ENCODE data around the gene EIF3K.

EIF3K gene

DNA sequence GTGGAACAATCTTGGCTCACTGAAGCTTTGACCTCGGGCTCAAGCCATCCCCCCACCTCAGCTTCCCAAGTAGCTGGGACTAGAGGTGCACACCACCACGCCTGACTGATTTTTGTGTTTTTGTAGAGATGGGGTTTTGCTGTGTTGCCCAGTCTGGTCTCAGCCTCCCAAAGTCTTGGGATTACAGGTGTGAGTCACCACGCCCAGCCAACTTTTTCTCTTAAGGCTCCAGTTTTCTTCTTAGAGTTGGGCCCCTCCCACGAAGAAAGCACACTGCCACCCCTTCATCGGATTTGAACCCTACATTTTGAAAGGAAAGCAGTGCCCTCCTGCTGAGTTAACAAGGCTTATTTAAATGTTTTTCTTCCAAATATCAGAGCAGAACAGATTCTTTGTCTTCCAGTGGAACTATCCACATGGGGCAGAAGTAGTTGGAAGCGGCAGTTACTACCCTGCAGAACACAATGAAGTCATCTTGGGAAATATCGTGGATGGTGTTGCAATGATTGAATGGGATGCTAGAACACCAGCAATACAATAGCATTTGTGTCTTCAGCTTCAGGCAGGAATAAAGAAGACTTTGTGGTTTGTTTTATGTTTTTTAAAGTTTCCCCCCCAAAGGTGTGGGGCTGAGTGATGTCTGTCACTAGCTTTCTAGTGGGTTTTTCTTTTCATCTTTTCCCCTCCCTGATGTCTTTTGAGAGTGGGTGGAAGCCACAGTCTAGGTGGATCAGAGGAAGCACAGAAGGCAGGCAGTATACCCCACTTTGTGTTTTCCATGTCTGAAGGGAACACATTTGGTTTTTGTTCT is 37.4 kb downstream of the EIF3K start:
- peaks cover 38% of the 10 kb centered on the region for H3K79me2 ChIP-seq (ENCODE audit: control insufficient read depth, insufficient read depth, low read length, poor library complexity)
- DNase-seq = peak in 1 of 2 donors; percentile 73
- peaks cover 32% of the 10 kb centered on the region for H3K79me1 ChIP-seq (ENCODE audit: low read length)
- H3K18ac ChIP-seq (ENCODE audit: low read length) = no peak overlapping the region
- peak overlapping the region; percentile 9 for H2BK5ac ChIP-seq (ENCODE audit: low read depth, low read length, poor library complexity)
- no peak overlapping the region for H2BK12ac ChIP-seq (ENCODE audit: low read length)
- peaks cover 13 to 21% of the 10 kb centered on the region in 2 experiments for H3K36me3 ChIP-seq (ENCODE audit: control insufficient read depth in 1 of 2, insufficient read depth in 2 of 2, low read length in 2 of 2)
- H2AK5ac ChIP-seq (ENCODE audit: low read length) = no peak overlapping the region
- WGBS (ENCODE audit: extremely low coverage, insufficient coverage, insufficient read length) = no CpG with 5 or more reads among the region's 7 CpGs
- H3K4me1 ChIP-seq (ENCODE audit: control insufficient read depth in 1 of 2, insufficient read depth in 2 of 2, low read length in 2 of 2) = peaks cover 38 to 54% of the 10 kb centered on the region in 2 experiments
- peak overlapping the region; percentile 62 for H3K27ac ChIP-seq (ENCODE audit: low read depth, low read length)
- H3K27me3 ChIP-seq (ENCODE audit: insufficient read depth, low read length) = no peaks in the 10 kb centered on the region
- peak overlapping the region; percentile 5 for H3K14ac ChIP-seq (ENCODE audit: low read length)
- no peak overlapping the region for H2AFZ ChIP-seq (ENCODE audit: insufficient read depth, low read length, poor library complexity)
- H4K91ac ChIP-seq (ENCODE audit: low read depth, low read length) = peak overlapping the region; percentile 13
- no peaks in the 10 kb centered on the region for H3K9me3 ChIP-seq (ENCODE audit: insufficient read depth, low read depth, low read length)
- no peak overlapping the region for H2BK120ac ChIP-seq (ENCODE audit: insufficient read depth, low read length, poor library complexity)
- no peak overlapping the region for H3K23ac ChIP-seq (ENCODE audit: low read length)
- H3K4me2 ChIP-seq (ENCODE audit: low read length) = peak overlapping the region; percentile 11
- H4K8ac ChIP-seq (ENCODE audit: low read depth, low read length) = no peak overlapping the region
- H3K9ac ChIP-seq (ENCODE audit: low read length) = no peak overlapping the region
- H3K4me3 ChIP-seq (ENCODE audit: low read depth, low read length) = no peak overlapping the region
- H4K12ac ChIP-seq (ENCODE audit: low read depth, low read length) = no peak overlapping the region
- peak overlapping the region; percentile 71 for H3K4ac ChIP-seq (ENCODE audit: low read depth, low read length)

DNA sequence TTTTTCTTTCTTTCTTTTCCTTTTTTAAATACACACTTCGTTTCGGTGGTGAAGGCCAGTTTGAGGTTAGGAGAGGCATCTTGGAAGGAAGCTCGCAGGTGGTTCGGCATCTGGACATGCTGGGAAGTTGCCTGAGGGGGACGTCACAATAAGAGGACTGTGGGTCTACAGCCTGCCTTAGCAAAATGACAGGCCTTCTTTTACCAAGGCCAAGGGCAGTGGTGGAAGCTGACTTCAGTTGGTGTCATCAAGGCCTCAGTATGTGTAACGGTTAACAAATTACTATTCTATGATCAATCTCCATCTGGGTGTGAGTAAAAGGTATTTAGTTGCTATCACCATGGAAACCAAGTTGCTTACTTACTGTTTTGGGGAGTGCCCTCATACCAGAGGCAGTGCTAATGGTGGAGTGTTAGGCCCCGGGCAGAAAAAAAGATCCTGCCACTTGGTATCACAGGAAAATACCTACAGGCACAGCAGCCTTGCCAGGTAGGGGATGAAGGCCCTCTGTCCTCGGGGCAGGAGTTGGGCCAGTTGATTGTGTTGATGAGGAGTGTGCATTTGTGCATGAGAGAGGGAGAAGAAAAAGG is 38.7 kb downstream of the EIF3K start:
- Histone ChIP-seq H3K23ac (ENCODE audit: low read length) (no peak overlapping the region), H3K4me1 (ENCODE audit: control insufficient read depth in 1 of 2, insufficient read depth in 2 of 2, low read length in 2 of 2) (peaks cover 38 to 53% of the 10 kb centered on the region in 2 experiments), H3K36me3 (ENCODE audit: control insufficient read depth in 1 of 2, insufficient read depth in 2 of 2, low read length in 2 of 2) (peaks cover 13 to 21% of the 10 kb centered on the region in 2 experiments), H3K9ac (ENCODE audit: low read length) (no peak overlapping the region), H3K79me1 (ENCODE audit: low read length) (peaks cover 36% of the 10 kb centered on the region), H2AFZ (ENCODE audit: insufficient read depth, low read length, poor library complexity) (no peak overlapping the region), H3K27ac (ENCODE audit: low read depth, low read length) (peak overlapping the region; percentile 99), H4K12ac (ENCODE audit: low read depth, low read length) (no peak overlapping the region), H3K18ac (ENCODE audit: low read length) (peak overlapping the region; percentile 42), H2BK12ac (ENCODE audit: low read length) (peak overlapping the region; percentile 88), H4K8ac (ENCODE audit: low read depth, low read length) (peak overlapping the region; percentile 57), H3K4me2 (ENCODE audit: low read length) (peak overlapping the region; percentile 8), H3K9me3 (ENCODE audit: insufficient read depth, low read depth, low read length) (no peaks in the 10 kb centered on the region), H2AK5ac (ENCODE audit: low read length) (no peak overlapping the region), H3K27me3 (ENCODE audit: insufficient read depth, low read length) (no peaks in the 10 kb centered on the region), H2BK5ac (ENCODE audit: low read depth, low read length, poor library complexity) (peak overlapping the region; percentile 73), H2BK120ac (ENCODE audit: insufficient read depth, low read length, poor library complexity) (peak overlapping the region; percentile 18), H3K14ac (ENCODE audit: low read length) (peak overlapping the region; percentile 46), H3K79me2 (ENCODE audit: control insufficient read depth, insufficient read depth, low read length, poor library complexity) (peaks cover 32% of the 10 kb centered on the region), H3K4ac (ENCODE audit: low read depth, low read length) (peak overlapping the region; percentile 57), H4K91ac (ENCODE audit: low read depth, low read length) (peak overlapping the region; percentile 42), H3K4me3 (ENCODE audit: low read depth, low read length) (no peak overlapping the region)
- peak; percentile 96 to 98 for DNase-seq
- no CpG with 5 or more reads among the region's 8 CpGs for WGBS (ENCODE audit: extremely low coverage, insufficient coverage, insufficient read length)

DNA sequence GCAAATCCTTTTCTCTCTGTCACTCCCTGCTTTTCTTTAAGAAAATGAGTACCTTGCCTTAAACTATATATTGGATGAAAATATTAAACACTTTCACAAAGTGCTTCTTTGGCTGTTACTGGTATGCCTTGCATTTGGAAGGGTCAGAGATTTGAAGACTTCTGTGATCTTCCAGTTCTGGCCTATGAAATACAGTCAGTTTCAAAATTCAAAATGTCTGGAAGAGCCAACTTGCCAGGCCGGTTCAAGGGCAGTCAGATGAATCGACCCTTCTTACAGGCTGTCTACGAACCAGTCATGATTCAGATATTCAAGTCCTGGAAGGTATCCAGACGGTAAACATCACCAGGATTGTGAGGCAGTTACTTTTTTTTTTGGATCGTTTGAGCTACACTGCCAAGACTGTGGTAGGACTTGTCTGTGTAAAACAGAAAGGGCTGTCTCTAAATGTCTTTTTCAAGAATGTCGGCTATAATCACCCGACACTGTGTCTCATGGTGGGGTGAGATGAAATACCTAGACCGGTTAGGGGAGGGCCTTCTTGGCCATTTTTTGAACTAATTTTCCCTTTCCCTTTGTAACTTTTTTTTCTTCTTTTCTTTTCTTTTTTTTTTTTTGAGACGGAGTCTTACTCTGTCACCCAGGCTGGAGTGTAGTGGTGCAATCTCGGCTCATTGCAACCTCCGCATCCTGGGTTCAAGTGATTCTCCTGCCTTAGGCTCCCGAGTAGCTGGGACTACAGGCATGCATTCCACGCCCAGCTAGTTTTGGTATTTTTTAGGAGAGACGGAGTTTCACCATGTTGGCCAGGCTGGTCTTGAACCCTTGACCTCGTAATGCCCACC is 39.7 kb downstream of the EIF3K start:
- H3K4ac ChIP-seq (ENCODE audit: low read depth, low read length) = peak overlapping the region; percentile 96
- H2BK120ac ChIP-seq (ENCODE audit: insufficient read depth, low read length, poor library complexity) = peak overlapping the region; percentile 94
- DNase-seq = peak; percentile 93 to 98
- peak overlapping the region; percentile 99 for H3K27ac ChIP-seq (ENCODE audit: low read depth, low read length)
- H3K79me1 ChIP-seq (ENCODE audit: low read length) = peaks cover 40% of the 10 kb centered on the region
- H2AK5ac ChIP-seq (ENCODE audit: low read length) = peak overlapping the region; percentile 80
- WGBS (ENCODE audit: extremely low coverage, insufficient coverage, insufficient read length) = no CpG with 5 or more reads among the region's 15 CpGs
- H4K12ac ChIP-seq (ENCODE audit: low read depth, low read length) = peak overlapping the region; percentile 65
- peaks cover 38% of the 10 kb centered on the region for H3K79me2 ChIP-seq (ENCODE audit: control insufficient read depth, insufficient read depth, low read length, poor library complexity)
- peak overlapping the region; percentile 98 for H2BK5ac ChIP-seq (ENCODE audit: low read depth, low read length, poor library complexity)
- H3K9ac ChIP-seq (ENCODE audit: low read length) = peak overlapping the region; percentile 47
- no peak overlapping the region for H3K23ac ChIP-seq (ENCODE audit: low read length)
- H2BK12ac ChIP-seq (ENCODE audit: low read length) = peak overlapping the region; percentile 90
- peak overlapping the region; percentile 97 for H3K14ac ChIP-seq (ENCODE audit: low read length)
- H4K91ac ChIP-seq (ENCODE audit: low read depth, low read length) = peak overlapping the region; percentile 99
- no peak overlapping the region for H3K4me3 ChIP-seq (ENCODE audit: low read depth, low read length)
- peak overlapping the region; percentile 93 for H3K18ac ChIP-seq (ENCODE audit: low read length)
- no peaks in the 10 kb centered on the region for H3K9me3 ChIP-seq (ENCODE audit: insufficient read depth, low read depth, low read length)
- H3K36me3 ChIP-seq (ENCODE audit: control insufficient read depth in 1 of 2, insufficient read depth in 2 of 2, low read length in 2 of 2) = peaks cover 17 to 28% of the 10 kb centered on the region in 2 experiments
- H2AFZ ChIP-seq (ENCODE audit: insufficient read depth, low read length, poor library complexity) = no peak overlapping the region
- peak overlapping the region; percentile 86 for H4K8ac ChIP-seq (ENCODE audit: low read depth, low read length)
- H3K4me1 ChIP-seq (ENCODE audit: control insufficient read depth in 1 of 2, insufficient read depth in 2 of 2, low read length in 2 of 2) = peaks cover 43 to 62% of the 10 kb centered on the region in 2 experiments
- no peaks in the 10 kb centered on the region for H3K27me3 ChIP-seq (ENCODE audit: insufficient read depth, low read length)
- H3K4me2 ChIP-seq (ENCODE audit: low read length) = peak overlapping the region; percentile 48

DNA sequence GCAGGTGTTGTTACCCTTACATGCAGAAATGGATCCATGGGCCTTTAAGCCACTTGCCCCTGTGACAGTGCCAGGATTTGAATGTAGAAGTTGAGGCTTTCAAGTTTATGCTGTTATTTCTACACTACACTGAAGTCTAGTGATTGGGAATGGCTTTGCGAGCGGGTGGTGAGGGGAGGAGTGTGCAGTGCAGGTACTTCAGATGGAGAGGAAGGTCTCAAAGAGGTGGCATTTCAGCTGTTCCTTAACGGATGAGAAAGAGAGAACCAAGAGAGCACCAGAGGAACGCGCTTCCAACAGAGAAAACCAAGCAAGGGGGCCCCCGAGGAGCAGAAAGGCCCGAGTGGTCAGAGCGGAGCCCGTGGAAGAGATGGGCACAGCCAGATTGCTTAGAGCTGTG is 41.7 kb downstream of the EIF3K start:
- Histone ChIP-seq H3K79me2 (ENCODE audit: control insufficient read depth, insufficient read depth, low read length, poor library complexity) (peaks cover 45% of the 10 kb centered on the region), H3K18ac (ENCODE audit: low read length) (peak overlapping the region; percentile 25), H3K4me1 (ENCODE audit: control insufficient read depth in 1 of 2, insufficient read depth in 2 of 2, low read length in 2 of 2) (peaks cover 61 to 71% of the 10 kb centered on the region in 2 experiments), H3K14ac (ENCODE audit: low read length) (peak overlapping the region; percentile 4), H4K8ac (ENCODE audit: low read depth, low read length) (peak overlapping the region; percentile 3), H2AFZ (ENCODE audit: insufficient read depth, low read length, poor library complexity) (no peak overlapping the region), H3K4me3 (ENCODE audit: low read depth, low read length) (no peak overlapping the region), H2BK12ac (ENCODE audit: low read length) (peak overlapping the region; percentile 25), H4K12ac (ENCODE audit: low read depth, low read length) (no peak overlapping the region), H3K27ac (ENCODE audit: low read depth, low read length) (peak overlapping the region; percentile 80), H3K79me1 (ENCODE audit: low read length) (peaks cover 53% of the 10 kb centered on the region), H2BK5ac (ENCODE audit: low read depth, low read length, poor library complexity) (peak overlapping the region; percentile 79), H2AK5ac (ENCODE audit: low read length) (peak overlapping the region; percentile 51), H3K9ac (ENCODE audit: low read length) (peak overlapping the region; percentile 16), H3K4me2 (ENCODE audit: low read length) (no peak overlapping the region), H3K9me3 (ENCODE audit: insufficient read depth, low read depth, low read length) (no peaks in the 10 kb centered on the region), H3K23ac (ENCODE audit: low read length) (no peak overlapping the region), H4K91ac (ENCODE audit: low read depth, low read length) (peak overlapping the region; percentile 50), H3K4ac (ENCODE audit: low read depth, low read length) (peak overlapping the region; percentile 91), H2BK120ac (ENCODE audit: insufficient read depth, low read length, poor library complexity) (peak overlapping the region; percentile 71), H3K27me3 (ENCODE audit: insufficient read depth, low read length) (no peaks in the 10 kb centered on the region), H3K36me3 (ENCODE audit: control insufficient read depth in 1 of 2, insufficient read depth in 2 of 2, low read length in 2 of 2) (peaks cover 17 to 26% of the 10 kb centered on the region in 2 experiments)
- WGBS (ENCODE audit: extremely low coverage, insufficient coverage, insufficient read length) = no CpG with 5 or more reads among the region's 9 CpGs
- DNase-seq = no peak

Data from trophoblast cell (in vitro differentiated cells and primary cell).